GM21367 (cell line): Measurements from ENCODE around the gene SRL.
A peak's percentile ranks its signal among the peaks of the same experiment; 100 is the strongest.

Experiments
- ATAC-seq: cut with Tn5 transposase; IDR thresholded peaks from one replicate; pipeline ENCODE4 v1.9.1; 2021; ENCODE audit not compliant: unreplicated experiment

The SRL gene

DNA sequence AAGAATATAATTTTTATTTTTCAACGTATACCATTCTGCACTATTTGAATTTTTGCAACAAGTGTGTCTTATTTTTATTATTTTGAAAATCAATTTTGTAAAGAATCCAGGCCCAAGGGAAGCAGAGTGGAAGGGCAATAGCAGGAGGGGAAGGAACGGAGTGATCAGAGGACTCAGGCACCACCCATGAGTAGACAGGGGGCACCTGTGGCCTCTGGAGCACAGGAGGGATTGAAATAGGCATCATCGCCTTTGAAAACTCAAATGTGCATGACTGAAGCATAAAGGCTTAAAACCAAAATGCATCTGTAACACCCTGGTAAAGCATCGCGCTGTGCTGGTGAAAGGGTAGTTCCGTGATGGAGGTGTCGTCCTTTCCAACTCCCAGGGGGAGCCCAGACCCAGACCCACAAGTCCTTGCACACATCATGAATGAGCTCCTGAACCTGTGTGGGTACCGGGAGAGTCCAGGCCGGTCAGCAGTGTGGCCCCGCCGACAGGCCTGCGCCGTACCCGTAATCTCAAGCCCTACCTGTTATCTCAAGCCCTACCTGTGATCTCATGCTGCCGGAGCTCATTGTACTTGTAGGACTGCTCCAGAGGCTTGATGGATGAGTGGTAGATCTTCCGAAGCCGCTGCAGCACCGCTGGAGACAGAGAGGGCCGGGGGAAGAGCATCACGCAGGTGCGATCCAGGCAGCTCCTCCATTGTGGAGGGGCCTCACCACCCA, 39.1 kb downstream of the SRL start:
- ATAC-seq: no peak

- ATAC-seq: no peak
These were observed 41.1 kb downstream of the SRL start for GRCh38 chr16:4200781-4201137.

- no peak for ATAC-seq
These were observed 41.7 kb downstream of the SRL start for GRCh38 chr16:4200000-4200780.

GRCh38 chr16:4198816-4199215, 43.1 kb downstream of the SRL start:
- ATAC-seq: no peak

DNA sequence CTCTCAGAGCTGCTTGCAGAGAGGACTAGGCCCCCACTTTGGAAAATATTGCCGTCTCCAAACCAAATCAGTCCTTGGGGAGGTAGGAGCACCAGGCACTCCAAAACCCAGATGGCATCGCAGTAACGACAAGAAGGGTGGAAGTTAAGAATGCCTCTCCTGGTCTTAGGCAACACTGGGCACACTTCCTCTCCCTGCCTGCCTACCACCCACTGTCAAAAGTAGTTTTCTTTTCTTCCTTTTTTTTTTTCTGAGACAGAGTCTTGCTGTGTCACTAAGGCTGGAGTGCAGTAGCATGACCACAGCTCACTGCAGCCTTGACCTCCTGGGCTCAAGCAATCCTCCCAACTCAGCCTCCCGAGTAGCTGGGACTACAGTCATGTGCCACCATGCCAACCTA, 47.2 kb downstream of the SRL start:
- no peak for ATAC-seq

GRCh38 chr16:4193920-4194319, 48.0 kb downstream of the SRL start:
- ATAC-seq: no peak

DNA sequence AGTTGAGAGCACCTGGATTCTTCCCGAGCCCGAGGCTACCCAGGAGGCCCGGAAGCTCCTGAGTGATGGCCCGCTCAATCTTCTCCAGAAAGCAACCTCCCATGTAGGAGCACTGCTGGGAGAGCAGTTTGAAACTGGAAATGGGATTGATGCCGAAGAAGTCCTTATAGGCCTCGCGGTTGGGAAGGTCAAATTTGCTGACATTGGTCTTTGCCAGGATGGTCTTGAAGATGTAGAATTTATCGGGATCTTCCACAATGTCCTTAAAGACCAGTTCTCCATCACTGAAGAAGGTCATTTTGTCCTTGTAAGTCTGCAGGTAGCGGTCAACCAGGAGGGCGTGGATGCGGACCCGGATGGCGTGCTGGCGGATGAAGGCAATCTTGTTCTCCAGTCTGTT, 49.7 kb downstream of the SRL start:
- no peak for ATAC-seq

GRCh38 chr16:4190712-4191333, 51.1 kb downstream of the SRL start:
- no peak for ATAC-seq

DNA sequence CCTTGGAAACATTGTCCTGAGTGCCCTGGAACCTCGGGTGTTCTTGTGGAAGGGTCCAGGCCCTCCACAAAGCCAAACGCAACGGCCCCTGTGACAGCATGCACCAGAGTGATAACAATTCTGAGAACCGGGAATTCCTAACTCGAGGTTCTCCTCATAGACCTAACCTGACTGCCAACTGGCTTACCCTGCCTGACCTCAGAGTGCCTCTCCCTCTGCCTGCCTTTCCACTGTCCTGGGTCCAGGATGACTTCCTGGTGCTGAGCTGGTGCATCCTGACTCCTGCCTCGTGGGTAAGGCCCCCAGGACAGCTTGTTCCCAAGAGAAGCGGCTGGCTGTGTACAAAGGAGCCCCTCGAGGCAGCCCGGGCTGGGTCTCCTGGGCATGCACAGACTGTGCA, 51.8 kb downstream of the SRL start:
- no peak for ATAC-seq

DNA sequence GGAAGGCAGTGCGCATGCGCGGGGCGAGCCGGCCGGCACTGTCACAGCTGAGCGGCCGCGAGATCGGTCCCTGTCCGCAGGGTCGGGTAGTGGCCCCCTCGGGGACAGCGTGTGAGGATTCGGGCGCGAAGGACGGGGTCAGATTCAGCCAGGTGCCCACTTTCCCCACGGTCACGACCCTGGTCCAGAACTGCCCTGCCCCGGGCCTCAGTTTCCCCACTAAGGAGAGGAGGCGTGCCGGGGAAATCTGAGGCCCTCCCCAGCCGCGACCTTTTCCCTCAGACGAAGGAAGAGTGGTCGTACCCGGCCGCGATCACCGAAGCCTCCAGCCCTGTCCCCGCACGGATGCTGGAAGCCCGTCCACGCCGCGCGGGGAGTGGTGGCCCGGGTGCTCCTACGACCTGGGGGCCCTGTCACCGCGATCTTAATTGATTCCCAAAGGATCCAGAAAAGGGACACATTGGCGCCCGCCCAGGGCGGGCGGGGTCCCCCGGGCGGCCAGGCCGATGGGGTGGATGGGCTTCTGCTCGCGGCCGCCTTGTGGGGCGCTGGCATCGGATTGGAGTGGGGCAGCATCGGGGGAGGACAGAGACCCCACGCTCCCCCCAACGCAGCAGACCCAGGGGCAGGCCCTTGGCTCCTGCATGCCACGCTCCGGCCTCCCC, 57.7 kb downstream of the SRL start:
- no peak for ATAC-seq

DNA sequence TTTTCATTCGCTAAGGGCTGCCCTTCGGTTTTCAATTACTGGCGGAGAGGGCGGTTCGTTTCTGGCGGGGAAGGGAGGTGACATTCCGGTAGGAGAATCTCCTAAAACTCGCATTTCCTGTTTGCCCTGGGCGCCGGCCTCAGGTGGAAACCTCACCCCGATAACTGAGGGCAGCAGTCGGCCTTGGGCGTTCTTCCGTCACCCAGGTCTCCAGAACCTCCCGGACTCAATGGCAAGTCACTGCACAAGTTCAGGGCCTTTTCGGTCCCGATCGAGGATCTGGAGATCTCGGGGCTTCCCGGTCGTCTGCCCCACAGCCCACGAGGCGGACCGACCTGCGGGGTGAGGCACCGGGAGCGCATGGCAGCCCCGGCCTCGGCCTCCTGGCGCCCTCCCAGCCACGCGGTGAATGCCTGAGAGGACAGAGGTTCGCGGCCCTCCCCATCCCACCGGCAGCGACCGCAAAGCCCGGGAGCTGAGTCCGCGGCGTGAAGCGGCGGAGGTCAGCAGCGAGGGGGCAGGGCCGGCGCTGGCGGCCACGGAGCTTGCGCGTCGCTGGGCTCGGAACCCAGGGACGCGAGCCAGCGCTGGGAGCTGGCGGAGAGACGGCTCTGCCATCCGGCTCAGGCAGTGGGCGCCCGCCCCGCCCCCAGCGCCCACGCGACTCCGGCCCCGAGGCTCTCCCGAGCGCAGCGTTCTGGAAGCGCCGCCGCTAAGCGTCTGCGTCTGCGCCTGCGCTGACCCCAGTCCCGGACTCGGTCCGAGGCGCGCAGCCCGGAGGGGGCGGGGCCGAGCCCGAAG, 58.4 kb downstream of the SRL start:
- ATAC-seq: peak; percentile 63

DNA sequence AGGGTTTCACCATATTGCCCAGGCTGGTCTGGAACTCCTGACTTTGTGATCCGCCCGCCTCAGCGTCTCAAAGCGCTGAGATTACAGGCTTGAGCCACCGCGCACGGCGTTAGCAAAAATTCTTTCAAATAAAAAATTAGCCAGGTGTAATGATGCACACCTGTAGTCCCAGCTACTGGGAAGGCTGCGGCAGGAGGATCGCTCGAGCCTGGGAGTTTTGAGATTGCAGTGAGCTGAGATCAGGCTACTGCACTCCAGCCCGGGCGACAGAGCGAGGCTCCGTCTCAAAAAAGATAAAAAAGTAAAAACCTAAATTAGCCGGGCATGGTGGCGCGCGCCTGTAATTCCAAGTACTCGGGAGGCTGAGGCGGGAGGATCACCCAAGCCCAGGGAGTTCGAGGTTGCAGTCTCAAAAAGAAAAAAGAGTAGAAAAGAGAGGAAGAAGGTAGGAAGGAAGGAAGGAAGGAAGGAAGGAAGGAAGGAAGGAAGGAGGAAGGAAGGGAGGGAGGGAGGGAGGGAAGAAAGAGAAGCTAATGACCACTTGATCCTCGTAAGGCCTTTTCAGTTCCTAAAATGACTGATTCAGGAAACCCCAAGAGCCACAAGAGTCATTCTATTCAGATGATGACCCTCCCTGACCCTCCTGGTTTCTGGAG, 59.2 kb downstream of the SRL start:
- ATAC-seq: peak; percentile 26

GRCh38 chr16:4180511-4180910, 61.4 kb downstream of the SRL start:
- ATAC-seq: no peak

- ATAC-seq: no peak
These were observed 62.1 kb downstream of the SRL start for GRCh38 chr16:4179763-4180260.

DNA sequence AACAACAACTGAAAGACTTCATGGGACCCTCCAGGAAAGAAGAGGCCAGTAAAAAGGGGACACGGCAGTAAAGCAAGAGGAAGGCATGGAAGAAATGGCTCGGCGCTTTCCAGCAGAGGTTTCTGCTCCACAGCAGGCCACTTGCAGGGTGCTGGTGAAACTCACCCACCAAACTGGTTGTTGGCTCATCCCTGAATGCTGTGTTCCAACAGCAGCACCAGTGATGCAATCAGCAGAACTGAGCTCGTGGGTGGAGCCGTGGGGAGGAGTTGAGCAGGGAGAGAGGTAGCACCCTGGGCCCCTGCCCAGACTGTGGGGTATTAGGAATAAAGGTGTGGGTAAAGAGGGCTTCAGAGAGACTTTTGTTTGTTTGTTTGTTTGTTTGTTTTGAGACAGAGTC, 62.9 kb downstream of the SRL start:
- no peak for ATAC-seq

- no peak for ATAC-seq
These were observed 63.3 kb downstream of the SRL start for GRCh38 chr16:4178468-4179010.

DNA sequence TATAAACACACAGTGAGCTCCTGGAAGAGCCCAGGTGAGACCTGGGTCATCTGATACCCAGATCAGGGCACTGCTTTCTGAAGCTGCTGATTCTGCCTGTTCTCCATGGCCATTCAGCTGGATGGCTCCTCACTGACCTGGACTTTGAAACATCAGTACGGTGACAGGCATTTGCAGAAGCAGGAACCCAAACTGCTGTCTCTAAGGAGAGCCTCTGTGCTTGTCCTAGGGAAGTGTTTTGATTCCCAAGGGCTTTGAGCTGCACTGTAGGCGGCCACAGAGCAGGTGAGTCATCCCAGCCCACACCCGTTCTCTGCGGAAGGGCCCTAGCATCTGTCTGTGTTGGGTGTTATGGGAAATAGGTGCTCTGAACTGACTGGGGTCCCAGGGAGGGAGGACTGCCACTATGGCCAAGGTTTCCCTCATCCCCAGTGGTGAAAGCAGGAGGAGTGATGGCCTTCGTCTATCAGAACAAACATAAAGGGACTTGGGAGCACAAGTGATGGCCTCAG, 64.9 kb downstream of the SRL start:
- no peak for ATAC-seq

DNA sequence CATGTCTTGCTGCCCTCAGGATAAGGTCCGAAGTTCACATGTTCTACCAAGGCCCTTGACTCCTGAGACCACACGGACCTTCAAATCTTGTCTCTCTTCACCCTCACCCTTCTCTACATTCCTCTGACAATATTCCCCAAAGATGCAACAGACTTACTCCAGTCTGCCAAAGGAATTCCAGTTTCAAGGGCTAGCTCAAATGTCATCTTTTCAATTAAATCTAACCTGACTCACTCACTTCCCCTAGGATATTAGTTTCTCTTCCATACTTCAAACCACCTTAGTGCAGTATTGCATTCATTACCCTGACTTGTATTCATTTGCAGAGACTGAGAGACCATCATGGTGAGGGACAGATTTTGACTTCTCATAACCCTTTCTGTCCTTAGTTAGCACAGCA, 66.0 kb downstream of the SRL start:
- ATAC-seq: no peak

DNA sequence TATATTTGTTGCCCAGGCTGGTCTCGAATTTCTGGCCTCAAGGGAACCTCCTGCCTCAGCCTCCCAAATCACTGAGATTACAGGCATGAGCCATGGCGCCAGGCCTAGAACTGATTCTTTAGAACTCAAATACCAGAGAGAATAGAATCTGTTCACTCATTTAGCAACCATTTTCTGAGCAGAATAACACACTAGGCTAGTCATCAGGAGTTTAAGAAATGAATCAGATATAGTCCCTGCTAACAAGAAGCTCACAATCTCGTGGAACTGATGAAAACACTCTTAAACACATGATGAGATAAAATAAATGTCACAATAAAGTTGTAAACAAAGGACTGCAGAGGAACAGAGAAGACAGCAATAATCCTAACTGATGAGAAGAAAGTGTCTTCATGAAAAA, 69.8 kb downstream of the SRL start:
- no peak for ATAC-seq

DNA sequence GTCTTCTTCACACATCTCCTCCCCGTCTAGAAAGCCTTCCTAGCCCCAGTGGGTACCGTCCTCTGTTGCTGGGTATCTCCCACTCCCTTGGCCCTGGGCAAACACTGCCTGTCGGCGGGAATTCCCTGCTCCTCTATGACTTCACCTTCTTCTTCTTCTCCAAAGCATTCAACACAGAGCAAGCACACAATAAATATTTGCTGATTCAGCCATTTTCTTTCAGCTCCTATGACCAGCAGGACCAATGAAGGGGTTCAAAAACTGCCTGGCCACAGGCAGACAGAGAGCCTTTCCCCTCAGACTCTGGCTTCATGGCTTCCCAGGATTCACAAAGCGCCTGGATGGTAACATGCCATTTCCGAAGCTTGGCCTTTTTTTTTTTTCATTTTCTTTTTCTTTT, 72.5 kb downstream of the SRL start:
- no peak for ATAC-seq
